ENCODE data around the gene IL18RAP.

- TF ChIP-seq, protein P1, sequence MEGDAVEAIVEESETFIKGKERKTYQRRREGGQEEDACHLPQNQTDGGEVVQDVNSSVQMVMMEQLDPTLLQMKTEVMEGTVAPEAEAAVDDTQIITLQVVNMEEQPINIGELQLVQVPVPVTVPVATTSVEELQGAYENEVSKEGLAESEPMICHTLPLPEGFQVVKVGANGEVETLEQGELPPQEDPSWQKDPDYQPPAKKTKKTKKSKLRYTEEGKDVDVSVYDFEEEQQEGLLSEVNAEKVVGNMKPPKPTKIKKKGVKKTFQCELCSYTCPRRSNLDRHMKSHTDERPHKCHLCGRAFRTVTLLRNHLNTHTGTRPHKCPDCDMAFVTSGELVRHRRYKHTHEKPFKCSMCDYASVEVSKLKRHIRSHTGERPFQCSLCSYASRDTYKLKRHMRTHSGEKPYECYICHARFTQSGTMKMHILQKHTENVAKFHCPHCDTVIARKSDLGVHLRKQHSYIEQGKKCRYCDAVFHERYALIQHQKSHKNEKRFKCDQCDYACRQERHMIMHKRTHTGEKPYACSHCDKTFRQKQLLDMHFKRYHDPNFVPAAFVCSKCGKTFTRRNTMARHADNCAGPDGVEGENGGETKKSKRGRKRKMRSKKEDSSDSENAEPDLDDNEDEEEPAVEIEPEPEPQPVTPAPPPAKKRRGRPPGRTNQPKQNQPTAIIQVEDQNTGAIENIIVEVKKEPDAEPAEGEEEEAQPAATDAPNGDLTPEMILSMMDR (IDR thresholded peaks at IDR 0.05): no peak
- TF ChIP-seq POLR2A (IDR thresholded peaks at IDR 0.05): no peak
Measured at GRCh38 chr2:102444233-102444632, 21.3 kb downstream of the IL18RAP start.

Data from tibial nerve (tissue), 3 donors.